Endothelial cell of umbilical vein (primary cell): ENCODE results near the gene NPC1L1. TPM values are rescaled to one million over a fixed set of nuclear protein-coding genes. Genes with fewer than 3 reads are reported as not detected.

Experiments used
- BruUV-seq: library from RNA; stranded (reverse); fragments of 400-500 nt; replicated peaks from 2 replicates; lab custom pipeline; 2021; lab: Mats Ljungman, UMichigan
- CTCF ChIA-PET: fragments of 300-600, 350-600 bp; sonication (Branson Sonifier 250); formaldehyde crosslinking; loops from one replicate; lab custom pipeline; 2021; ENCODE audit warnings: antibody characterized with exemption, inconsistent platforms; lab: Charles Lee
- POLR2A ChIA-PET: fragments of 300-600, 350-600 bp; sonication (Branson Sonifier 250); formaldehyde crosslinking; loops from one replicate; lab custom pipeline; 2021; ENCODE audit warnings: antibody characterized with exemption, inconsistent platforms; lab: Charles Lee
- DNase-seq: peaks from one replicate; pipeline ENCODE4 v3.0.0-alpha.2; 2011; ENCODE audit warnings: low read depth, low spot score
- FAIRE-seq: peaks from 2 replicates; lab custom pipeline; 2011; peaks lifted over from hg19 to GRCh38; lab: Jason Lieb, UNC
- H2AFZ ChIP-seq: 2 replicates; pipeline ENCODE4 v1.6.0; 2012; ENCODE audit warnings: low read depth, low read length, control low read depth, inconsistent platforms
- H3K27ac ChIP-seq: 2 replicates; pipeline ENCODE4 v1.5.1; 2011; ENCODE audit warnings: low read depth, mild to moderate bottlenecking, control low read depth, low read length, moderate library complexity; ENCODE audit not compliant: insufficient read depth
- H3K27me3 ChIP-seq, 2 experiments: 2 replicates each; pipeline versions ENCODE4 v1.6.0 to v1.6.1; 2011; ENCODE audit warnings: low read length in 2 of 2, mixed read lengths in 1 of 2; ENCODE audit not compliant: control insufficient read depth in 2 of 2, insufficient read depth in 2 of 2
- H3K36me3 ChIP-seq, 2 experiments: 2 replicates in 1 of 2; 3 replicates in 1 of 2; pipeline ENCODE4 v1.5.1; 2011; ENCODE audit warnings: low read length in 2 of 2, mild to moderate bottlenecking in 1 of 2, moderate library complexity in 1 of 2; ENCODE audit not compliant: control insufficient read depth in 2 of 2, insufficient read depth in 2 of 2; ENCODE audit errors: extremely low read depth in 1 of 2
- H3K4me1 ChIP-seq: 3 replicates; pipeline ENCODE4 v1.5.1; 2011; ENCODE audit warnings: mild to moderate bottlenecking, low read length; ENCODE audit not compliant: control insufficient read depth, insufficient read depth; ENCODE audit errors: extremely low read depth
- H3K4me2 ChIP-seq: 2 replicates; pipeline ENCODE4 v1.6.1; 2011; ENCODE audit warnings: low read length, control low read depth, mixed read lengths; ENCODE audit not compliant: insufficient read depth
- H3K4me3 ChIP-seq, 3 experiments: fragments of 200-600 bp in 1 of 3; sonication (generic), shearing (Covaris generic) in 1 of 3; replicated peaks in 1 of 3; 2 replicates each; pipeline ENCODE4 v1.5.1; 2011 to 2016; ENCODE audit warnings: control low read depth in 3 of 3, low read length in 3 of 3, mild to moderate bottlenecking in 2 of 3, inconsistent platforms in 1 of 3, low read depth in 1 of 3, moderate library complexity in 1 of 3; ENCODE audit not compliant: insufficient read depth in 1 of 3
- H3K79me2 ChIP-seq: 2 replicates; pipeline ENCODE4 v1.6.0; 2012; ENCODE audit warnings: low read length, inconsistent platforms; ENCODE audit not compliant: control insufficient read depth, insufficient read depth
- H3K9ac ChIP-seq: replicated peaks from 2 replicates; pipeline ENCODE3; 2011; ENCODE audit warnings: low read length, control low read depth; ENCODE audit not compliant: insufficient read depth; ENCODE audit errors: extremely low read depth
- H3K9me1 ChIP-seq: replicated peaks from 3 replicates; pipeline ENCODE4 v1.6.0; 2011; ENCODE audit warnings: mild to moderate bottlenecking, low read length; ENCODE audit not compliant: control insufficient read depth, insufficient read depth; ENCODE audit errors: extremely low read depth
- H3K9me3 ChIP-seq: replicated peaks from 2 replicates; pipeline ENCODE4 v1.5.1; 2012; ENCODE audit warnings: low read length, inconsistent platforms; ENCODE audit not compliant: control insufficient read depth, insufficient read depth
- H4K20me1 ChIP-seq: replicated peaks from 2 replicates; pipeline ENCODE3; 2011; ENCODE audit warnings: mild to moderate bottlenecking, low read length; ENCODE audit not compliant: control insufficient read depth, insufficient read depth; ENCODE audit errors: extremely low read depth
- EZH2 ChIP-seq: IDR thresholded peaks from 2 replicates; pipeline ENCODE4 v1.6.1; 2012; ENCODE audit warnings: borderline replicate concordance, low read depth, mild to moderate bottlenecking, moderate library complexity, low read length, inconsistent platforms; ENCODE audit not compliant: severe bottlenecking
- JUN ChIP-seq: IDR thresholded peaks from 2 replicates; pipeline ENCODE4 v1.6.1; 2011; ENCODE audit warnings: borderline replicate concordance, low read depth; ENCODE audit not compliant: insufficient read length, insufficient read depth
- MYC ChIP-seq: IDR thresholded peaks from one replicate; pipeline ENCODE4 v1.6.1; 2011; ENCODE audit warnings: mild to moderate bottlenecking, low read depth, low read length
- POLR2A ChIP-seq: IDR thresholded peaks from 2 replicates; pipeline ENCODE4 v1.6.1; 2012; ENCODE audit warnings: low read depth, mild to moderate bottlenecking, control low read depth, low read length
- POLR2AphosphoS5 ChIP-seq: IDR thresholded peaks from 2 replicates; pipeline ENCODE4 v1.6.1; 2012; ENCODE audit warnings: low read depth, mild to moderate bottlenecking, control low read depth, low read length, moderate library complexity; ENCODE audit not compliant: insufficient read depth
- dilution Hi-C: fragments of 300-500 bp; cut with MboI; formaldehyde crosslinking; loops from one replicate; pipeline ENCODE4 v1.15.0; 2019; ENCODE audit warnings: low sequenced_read_pairs; ENCODE audit not compliant: extremely low pct_ligation_motif_present
- intact Hi-C: fragments of 100-400 bp; cut with micrococcal nuclease; formaldehyde crosslinking; loops from one replicate; pipeline ENCODE4 v1.10.0; 2022
- polyA plus RNA-seq, 4 experiments: library from polyadenylated mRNA; depleted of rRNA in 3 of 4; stranded (reverse) in 3 of 4; unstranded in 1 of 4; fragments of >200 nt; gene quantifications; 2 replicates each; pipeline versions ENCODE4 v1.2.1 to v1.2.3, GENCODE V29; 2011 to 2012; ENCODE audit warnings: missing spikeins in 1 of 4
- total RNA-seq: library from RNA; stranded (reverse); gene quantifications from 2 replicates; pipeline ENCODE4 v1.2.3, GENCODE V29; 2021
- TF ChIP-seq, protein P1 (sequence below): IDR thresholded peaks from 2 replicates; pipeline ENCODE4 v1.6.1; 2011; ENCODE audit not compliant: insufficient read depth, insufficient read length

Gene NPC1L1
- total and polyA plus RNA-seq, 2 donors (not counting 3 experiments of a cell fraction or from before 2014, with no cell fraction given) = not detected

- no peak overlapping the region for H3K4me2 ChIP-seq
- H4K20me1 ChIP-seq = no peaks in the 10 kb centered on the region
- ChIA-PET POLR2A (no interaction called here), CTCF (interaction anchor here (1.0 to 3.0 kb wide), 3 partner anchors 16 to 170 kb away, joined by 3 to 17 read pairs (median 4); no protein-coding TSS in a partner anchor)
- H3K4me1 ChIP-seq = no peaks in the 10 kb centered on the region
- no peaks in the 10 kb centered on the region for H3K79me2 ChIP-seq
- H3K9ac ChIP-seq = no peak overlapping the region
- H2AFZ ChIP-seq = no peak overlapping the region
- peaks cover 3 to 6% of the 10 kb centered on the region in 2 experiments for H3K27me3 ChIP-seq
- no peaks in the 10 kb centered on the region for H3K9me1 ChIP-seq
- no peak overlapping the region for H3K27ac ChIP-seq
- H3K36me3 ChIP-seq = no peaks in the 10 kb centered on the region
- dilution Hi-C loops (no loop called here), intact Hi-C loops (no loop called here)
- no peak for FAIRE-seq
- DNase-seq = no peak
- BruUV-seq = no TSS peak
- H3K9me3 ChIP-seq = no peaks in the 10 kb centered on the region
- no peak overlapping the region for H3K4me3 ChIP-seq
- TF ChIP-seq EZH2 (no peak), MYC (no peak), POLR2AphosphoS5 (no peak), POLR2A (no peak), JUN (no peak)
- TF ChIP-seq, protein P1, sequence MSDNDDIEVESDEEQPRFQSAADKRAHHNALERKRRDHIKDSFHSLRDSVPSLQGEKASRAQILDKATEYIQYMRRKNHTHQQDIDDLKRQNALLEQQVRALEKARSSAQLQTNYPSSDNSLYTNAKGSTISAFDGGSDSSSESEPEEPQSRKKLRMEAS = no peak
Observed at GRCh38 chr7:44518761-44519160, 22.4 kb downstream of the NPC1L1 start.

- H2AFZ ChIP-seq = no peak overlapping the region
- H3K36me3 ChIP-seq = no peaks in the 10 kb centered on the region
- dilution Hi-C loops = no loop called here
- BruUV-seq = no TSS peak
- no peaks in the 10 kb centered on the region for H3K79me2 ChIP-seq
- H3K4me2 ChIP-seq = no peak overlapping the region
- no peaks in the 10 kb centered on the region for H3K9me3 ChIP-seq
- intact Hi-C loops = no loop called here
- DNase-seq (no peak), FAIRE-seq (no peak)
- H3K27me3 ChIP-seq = peaks cover 0 to 2% of the 10 kb centered on the region in 2 experiments
- TF ChIP-seq JUN (no peak), EZH2 (no peak)
- ChIA-PET POLR2A (no interaction called here), CTCF (no interaction called here)
- no peaks in the 10 kb centered on the region for H3K9me1 ChIP-seq
- H3K27ac ChIP-seq = no peak overlapping the region
- no peaks in the 10 kb centered on the region for H3K4me1 ChIP-seq
- no peak overlapping the region for H3K9ac ChIP-seq
- no peaks in the 10 kb centered on the region for H4K20me1 ChIP-seq
- no peak overlapping the region for H3K4me3 ChIP-seq
Observed at GRCh38 chr7:44517175-44517574, 24.0 kb downstream of the NPC1L1 start.
